Esophagus muscularis mucosa (tissue), 4 donors: ENCODE results near the gene RPLP2. TPM values are rescaled to one million over a fixed set of nuclear protein-coding genes. Genes with fewer than 3 reads are reported as not detected.

Source experiments
- DNase-seq: peaks from one replicate; pipeline ENCODE4 v3.0.0-alpha.2; 2017; ENCODE audit errors: extremely low spot score
- H3K27ac ChIP-seq, 4 donors: fragments of 200-600 bp; sonication (generic); replicated peaks in 1 of 4; 1 replicate in 3 of 4; 2 replicates in 1 of 4; pipeline ENCODE4 v1.5.1; 2016 to 2019; ENCODE audit warnings: mild to moderate bottlenecking in 1 of 4
- H3K27me3 ChIP-seq, 4 donors: fragments of 200-600 bp; sonication (generic); one replicate each; pipeline versions ENCODE4 v1.5.1 to v1.6.0; 2016 to 2019
- H3K36me3 ChIP-seq, 4 donors: fragments of 200-600 bp; sonication (generic); one replicate each; pipeline ENCODE4 v1.5.1; 2016 to 2019
- H3K4me1 ChIP-seq, 4 donors: fragments of 200-600 bp; sonication (generic); one replicate each; pipeline ENCODE4 v1.5.1; 2016 to 2019
- H3K4me3 ChIP-seq, 4 donors: fragments of 200-600 bp; sonication (generic); 1 replicate in 2 of 4; 2 replicates in 2 of 4; pipeline ENCODE4 v1.5.1; 2016 to 2019; ENCODE audit warnings: mild to moderate bottlenecking in 4 of 4, moderate library complexity in 1 of 4
- H3K9me3 ChIP-seq, 4 donors: fragments of 200-600 bp; sonication (generic); 1 replicate in 3 of 4; 2 replicates in 1 of 4; pipeline ENCODE4 v1.5.1; 2016 to 2019
- CTCF ChIP-seq, 3 experiments: fragments of 200-600 bp in 2 of 3; fragments of 450-650 bp in 1 of 3; sonication (generic) in 2 of 3; IDR thresholded peaks; one replicate each; pipeline ENCODE4 v1.5.1; 2017 to 2019; ENCODE audit warnings: antibody characterized with exemption in 3 of 3, mild to moderate bottlenecking in 2 of 3, moderate library complexity in 1 of 3
- EP300 ChIP-seq: sonication (generic); formaldehyde crosslinking; IDR thresholded peaks from one replicate; pipeline ENCODE4 v1.6.1; 2017; ENCODE audit warnings: antibody characterized with exemption
- POLR2A ChIP-seq: fragments of 450-650 bp; IDR thresholded peaks from one replicate; pipeline ENCODE4 v1.6.1; 2017; ENCODE audit warnings: antibody characterized with exemption, moderate library complexity, mild to moderate bottlenecking, low read depth
- POLR2AphosphoS5 ChIP-seq, 2 donors: sonication (generic); formaldehyde crosslinking; IDR thresholded peaks; one replicate each; pipeline ENCODE4 v1.6.1; 2017; ENCODE audit warnings: antibody characterized with exemption in 2 of 2
- WGBS: methylation state at CpG from one replicate; pipeline ENCODE4 v1.1.5; 2018; 5-methylcytosine and 5-hydroxymethylcytosine counted together
- intact Hi-C: fragments of 100-400 bp; cut with DNase I; formaldehyde crosslinking; loops from one replicate; pipeline ENCODE4 v1.15.1; 2023
- total RNA-seq, 4 donors: library from RNA; depleted of rRNA; stranded (reverse); fragments of >200 nt; gene quantifications; one replicate each; pipeline versions ENCODE4 v1.1.0 to v1.2.1, GENCODE V29; 2016

RPLP2 gene
- total RNA-seq, 4 donors from 2014 or later: 318 to 813 (median 686) TPM

- intact Hi-C loops: no loop called here
- no peaks in the 10 kb centered on the region for H3K9me3 ChIP-seq
- H3K4me1 ChIP-seq: peaks cover 62 to 89% (median 83%) of the 10 kb centered on the region in 4 donors
- peaks cover 35 to 56% (median 53%) of the 10 kb centered on the region in 4 donors for H3K36me3 ChIP-seq
- no peak for TF ChIP-seq EP300
- no peak for TF ChIP-seq CTCF (IDR thresholded peaks at IDR 0.05)
- no peak for TF ChIP-seq POLR2AphosphoS5 (IDR thresholded peaks at IDR 0.05)
- TF ChIP-seq POLR2A: no peak
- peak overlapping the region in 1 of 4 donors; percentile 31 for H3K27ac ChIP-seq
- H3K27me3 ChIP-seq: no peaks in the 10 kb centered on the region
- no peak for DNase-seq
- H3K4me3 ChIP-seq: no peak overlapping the region
- 71% methylated on average over 8 of the region's 8 CpGs for WGBS
Observed at GRCh38 chr11:837990-838307, 28.2 kb downstream of the RPLP2 start.

GRCh38 chr11:838441-839279, 28.9 kb downstream of the RPLP2 start:
- H3K27ac ChIP-seq: peak overlapping the region in 3 of 4 donors; percentile 19 to 39 (median 31)

DNA sequence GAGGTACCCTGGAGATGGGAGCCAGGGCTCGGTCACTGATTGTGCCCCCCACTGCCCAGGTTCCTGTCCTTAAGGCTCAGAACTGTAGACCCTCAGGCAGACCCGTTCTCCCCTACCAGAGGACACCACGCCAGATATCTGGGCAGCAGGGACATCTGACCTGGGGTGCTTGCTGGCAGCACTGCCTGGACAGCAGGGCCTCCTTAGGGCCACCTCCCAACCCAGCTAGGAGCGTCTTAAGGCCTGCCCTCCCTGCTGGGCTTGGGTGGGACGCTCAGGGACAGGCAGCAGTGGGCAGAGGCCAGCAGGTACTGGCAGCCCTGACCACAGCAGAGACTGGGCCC, 29.5 kb downstream of the RPLP2 start:
- Histone ChIP-seq H3K27ac (peak overlapping the region in 3 of 4 donors; percentile 19 to 39 (median 31)), H3K4me3 (no peak overlapping the region), H3K27me3 (no peaks in the 10 kb centered on the region), H3K36me3 (peaks cover 35 to 56% (median 53%) of the 10 kb centered on the region in 4 donors), H3K9me3 (no peaks in the 10 kb centered on the region), H3K4me1 (peaks cover 60 to 91% (median 81%) of the 10 kb centered on the region in 4 donors)
- 90% methylated on average over 5 of the region's 5 CpGs for WGBS
- TF ChIP-seq POLR2AphosphoS5 (IDR thresholded peaks at IDR 0.05) (no peak), CTCF (IDR thresholded peaks at IDR 0.05) (no peak), POLR2A (no peak), EP300 (no peak)
- no peak for DNase-seq
- intact Hi-C loops: no loop called here

More at GRCh38 chr11:838441-839279, 28.9 kb downstream of the RPLP2 start:
- intact Hi-C loops: no loop called here
- H3K27me3 ChIP-seq: no peaks in the 10 kb centered on the region
- peaks cover 35 to 56% (median 53%) of the 10 kb centered on the region in 4 donors for H3K36me3 ChIP-seq
- no peak for DNase-seq
- 41% methylated on average over 10 of the region's 17 CpGs for WGBS
- H3K4me3 ChIP-seq: no peak overlapping the region
- TF ChIP-seq POLR2AphosphoS5 (IDR thresholded peaks at IDR 0.05) (no peak), CTCF (IDR thresholded peaks at IDR 0.05) (peak in 1 of 3 experiments; percentile 7)
- no peaks in the 10 kb centered on the region for H3K9me3 ChIP-seq
- H3K4me1 ChIP-seq: peaks cover 64 to 91% (median 81%) of the 10 kb centered on the region in 4 donors

DNA sequence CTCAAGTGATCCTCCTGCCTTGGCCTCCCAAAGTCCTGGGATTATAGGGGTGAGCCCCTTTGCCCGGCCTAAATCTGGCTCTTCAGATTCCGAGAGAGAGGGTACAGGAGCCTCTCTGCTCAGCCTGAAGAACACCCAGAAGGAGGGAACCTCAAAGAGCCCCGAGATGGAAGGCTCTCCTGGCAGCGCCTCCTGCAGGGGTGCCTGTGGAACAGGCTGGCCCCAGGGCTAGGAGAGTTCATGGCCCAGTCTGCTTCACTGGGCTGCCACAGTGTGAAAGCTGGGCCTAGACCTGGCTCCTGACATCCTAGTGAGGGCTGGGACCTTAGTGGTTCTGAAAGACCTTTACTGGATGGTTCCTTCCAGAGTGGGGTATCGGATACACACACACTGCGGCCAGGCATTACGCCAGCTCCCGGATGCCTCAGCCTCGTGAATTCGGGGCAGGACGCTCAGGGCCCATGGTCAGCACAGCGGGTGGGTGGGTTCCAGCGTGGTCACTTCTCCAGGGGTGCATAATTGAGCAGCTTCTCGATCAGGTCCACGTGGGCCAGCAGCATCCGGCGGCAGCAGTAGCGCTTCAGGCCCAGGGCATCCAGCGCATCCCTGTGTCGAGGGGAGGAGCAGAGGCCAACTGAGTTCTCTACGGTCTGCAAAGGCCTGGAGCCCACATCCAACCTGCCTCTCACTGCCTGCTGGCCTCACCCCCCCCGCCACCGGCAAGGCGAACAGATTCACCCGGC, 30.3 kb downstream of the RPLP2 start:
- WGBS: 61% methylated on average over 11 of the region's 25 CpGs
- DNase-seq: no peak
- TF ChIP-seq POLR2AphosphoS5 (IDR thresholded peaks at IDR 0.05) (no peak), POLR2A (no peak), CTCF (IDR thresholded peaks at IDR 0.05) (no peak), EP300 (no peak)
- Histone ChIP-seq H3K4me1 (peaks cover 54 to 91% (median 81%) of the 10 kb centered on the region in 4 donors), H3K4me3 (peak overlapping the region in 1 of 4 donors; percentile 94), H3K27ac (peak overlapping the region in 2 of 4 donors; percentile 27 to 88), H3K36me3 (peaks cover 35 to 56% (median 53%) of the 10 kb centered on the region in 4 donors), H3K9me3 (no peaks in the 10 kb centered on the region), H3K27me3 (no peaks in the 10 kb centered on the region)
- intact Hi-C loops: no loop called here
